B cell (primary cell): ENCODE results near the gene SLC6A6. TPM values are rescaled to one million over a fixed set of nuclear protein-coding genes. Genes with fewer than 3 reads are reported as not detected.

Experiments used
- ATAC-seq: fragments of 200-7000 bp; cut with Tn5 transposase; one replicate; pipeline ENCODE4 v1.10.0; 2021; ENCODE audit warnings: low read depth, mild to moderate bottlenecking, moderate number of reproducible peaks, moderate library complexity
- CTCF ChIA-PET: fragments of 350-600 bp; sonication (Branson Sonifier 250); formaldehyde crosslinking; loops from one replicate; lab custom pipeline; 2021; ENCODE audit warnings: antibody characterized with exemption, inconsistent platforms; lab: Charles Lee
- POLR2A ChIA-PET: fragments of 350-600 bp; sonication (Branson Sonifier 250); formaldehyde crosslinking; loops from one replicate; lab custom pipeline; 2021; ENCODE audit warnings: antibody characterized with exemption; lab: Charles Lee
- DNase-seq: peaks from one replicate; pipeline ENCODE4 v3.0.0; 2013
- H2AFZ ChIP-seq: 2 replicates; pipeline ENCODE4 v1.6.1; 2012; ENCODE audit warnings: mild to moderate bottlenecking, low read depth, low read length; ENCODE audit not compliant: insufficient read depth, poor library complexity, severe bottlenecking
- H3K27ac ChIP-seq, 2 donors: 1 replicate in 1 of 2; 2 replicates in 1 of 2; pipeline ENCODE4 v1.5.1; 2012 to 2013; ENCODE audit warnings: low read length in 2 of 2, mild to moderate bottlenecking in 2 of 2, moderate library complexity in 1 of 2
- H3K27me3 ChIP-seq, 4 experiments: fragments of 200-600 bp in 1 of 4; sonication (generic) in 1 of 4; replicated peaks in 1 of 4; 1 replicate in 2 of 4; 2 replicates in 2 of 4; pipeline versions ENCODE4 v1.6.1 to v1.7.0; 2013 to 2016; ENCODE audit warnings: low read length in 3 of 4, mild to moderate bottlenecking in 2 of 4, mixed read lengths in 1 of 4, moderate library complexity in 1 of 4; ENCODE audit not compliant: insufficient read depth in 4 of 4, control insufficient read depth in 3 of 4; ENCODE audit errors: control extremely low read depth in 1 of 4
- H3K36me3 ChIP-seq, 2 experiments: replicated peaks in 1 of 2; 1 replicate in 1 of 2; 2 replicates in 1 of 2; pipeline versions ENCODE4 v1.6.1 to v1.7.1; 2013; ENCODE audit warnings: low read length in 1 of 2; ENCODE audit not compliant: insufficient read depth in 2 of 2, control insufficient read depth in 1 of 2; ENCODE audit errors: control extremely low read depth in 1 of 2, extremely low read depth in 1 of 2
- H3K4me1 ChIP-seq, 2 donors: fragments of 200-600 bp in 1 of 2; sonication (generic) in 1 of 2; 1 replicate in 1 of 2; 2 replicates in 1 of 2; pipeline versions ENCODE4 v1.5.1 to v1.6.1; 2013 to 2017; ENCODE audit warnings: low read length in 2 of 2; ENCODE audit not compliant: control insufficient read depth in 2 of 2, insufficient read depth in 2 of 2
- H3K4me2 ChIP-seq: replicated peaks from 2 replicates; pipeline ENCODE3; 2012; ENCODE audit warnings: mild to moderate bottlenecking, low read depth, low read length; ENCODE audit not compliant: poor library complexity, severe bottlenecking
- H3K4me3 ChIP-seq, 5 experiments: fragments of 200-600 bp in 1 of 5; sonication (generic) in 1 of 5; 1 replicate in 3 of 5; 2 replicates in 2 of 5; pipeline versions ENCODE4 v1.5.1 to v1.7.0; 2011 to 2016; ENCODE audit warnings: low read length in 4 of 5, mild to moderate bottlenecking in 4 of 5, low read depth in 2 of 5, control low read depth in 1 of 5, moderate library complexity in 1 of 5; ENCODE audit not compliant: insufficient read depth in 1 of 5; ENCODE audit errors: control extremely low read depth in 1 of 5, extremely low read depth in 1 of 5
- H3K79me2 ChIP-seq: fragments of 200-600 bp; sonication (generic); one replicate; pipeline ENCODE4 v1.6.0; 2016; ENCODE audit warnings: low read length; ENCODE audit not compliant: control insufficient read depth, insufficient read depth
- H3K9ac ChIP-seq: fragments of 200-600 bp; sonication (generic); 2 replicates; pipeline ENCODE4 v1.6.1; 2017; ENCODE audit warnings: mild to moderate bottlenecking, low read length, moderate library complexity
- H3K9me3 ChIP-seq, 3 donors: one replicate each; pipeline versions ENCODE4 v1.6.1 to v1.7.1; 2013; ENCODE audit warnings: low read length in 2 of 3; ENCODE audit not compliant: control insufficient read depth in 2 of 3, insufficient read depth in 1 of 3; ENCODE audit errors: control extremely low read depth in 1 of 3
- H4K20me1 ChIP-seq: 2 replicates; pipeline ENCODE4 v1.6.0; 2012; ENCODE audit warnings: mild to moderate bottlenecking, low read length; ENCODE audit not compliant: insufficient read depth, control insufficient read depth, poor library complexity, severe bottlenecking
- H3K27ac Mint-ChIP-seq: one replicate; pipeline ENCODE4 v1.8.0; 2021; ENCODE audit warnings: mixed read lengths
- H3K27me3 Mint-ChIP-seq: one replicate; pipeline ENCODE4 v1.8.0; 2021; ENCODE audit warnings: mixed read lengths
- H3K4me1 Mint-ChIP-seq: one replicate; pipeline ENCODE4 v1.8.0; 2021; ENCODE audit warnings: mixed read lengths
- H3K4me3 Mint-ChIP-seq: one replicate; pipeline ENCODE4 v1.8.0; 2021; ENCODE audit warnings: mixed read lengths
- H3K9me3 Mint-ChIP-seq: one replicate; pipeline ENCODE4 v1.8.0; 2022; ENCODE audit warnings: mixed read lengths; ENCODE audit not compliant: insufficient read depth
- CTCF ChIP-seq: fragments of 200-600 bp; IDR thresholded peaks from one replicate; pipeline ENCODE4 v1.8.0; 2022; ENCODE audit warnings: antibody characterized with exemption, mild to moderate bottlenecking
- EZH2 ChIP-seq: IDR thresholded peaks from 2 replicates; pipeline ENCODE4 v1.6.1; 2012; ENCODE audit warnings: borderline replicate concordance, low read depth, mild to moderate bottlenecking, moderate library complexity, low read length; ENCODE audit not compliant: insufficient read depth, poor library complexity, severe bottlenecking
- WGBS: methylation state at CpG from one replicate; pipeline ENCODE4 v1.1.5; 2013; ENCODE audit warnings: missing lambda C conversion rate; ENCODE audit not compliant: insufficient coverage; 5-methylcytosine and 5-hydroxymethylcytosine counted together
- intact Hi-C: fragments of 100-400 bp; cut with micrococcal nuclease; formaldehyde crosslinking; loops from one replicate; pipeline ENCODE4 v1.10.0; 2022
- polyA plus RNA-seq: library from polyadenylated mRNA; depleted of rRNA; stranded (reverse); fragments of >200 nt; gene quantifications from 2 replicates; pipeline ENCODE4 v1.2.3, GENCODE V29; 2012
- total RNA-seq, 2 donors: library from RNA; stranded (reverse); fragments of 120-200 nt in 1 of 2; gene quantifications; 1 replicate in 1 of 2; 2 replicates in 1 of 2; pipeline versions ENCODE4 v1.2.3 to v1.2.4, GENCODE V29; 2013 to 2022

SLC6A6 gene
- total and polyA plus RNA-seq, 2 donors (not counting 1 experiment from before 2014, with no cell fraction given) = 34.2 to 48.7 TPM

- Histone ChIP-seq H2AFZ (no peak overlapping the region), H3K4me2 (no peak overlapping the region), H3K27me3 (peaks cover 0 to 4% (median 0%) of the 10 kb centered on the region in 4 experiments), H4K20me1 (no peaks in the 10 kb centered on the region), H3K4me3 (no peak overlapping the region), H3K79me2 (no peaks in the 10 kb centered on the region), H3K9ac (no peak overlapping the region), H3K9me3 (peaks cover 0 to 18% (median 9%) of the 10 kb centered on the region in 3 donors), H3K27ac (no peak overlapping the region), H3K4me1 (no peaks in the 10 kb centered on the region), H3K36me3 (no peaks in the 10 kb centered on the region)
- Mint-ChIP-seq H3K4me3 (no peak overlapping the region), H3K4me1 (no peaks in the 10 kb centered on the region), H3K27ac (no peak overlapping the region), H3K9me3 (peaks cover 6% of the 10 kb centered on the region), H3K27me3 (peaks cover 9% of the 10 kb centered on the region)
- ATAC-seq (no peak), DNase-seq (no peak)
- intact Hi-C loops = no loop called here
- ChIA-PET POLR2A (no interaction called here), CTCF (no interaction called here)
- TF ChIP-seq EZH2 (no peak), CTCF (no peak)
- WGBS = 91% methylated on average over 20 of the region's 20 CpGs
Measured at GRCh38 chr3:14503706-14504065, 101.3 kb downstream of the SLC6A6 start.

GRCh38 chr3:14505001-14505802 is 102.8 kb downstream of the SLC6A6 start:
- TF ChIP-seq EZH2 (no peak), CTCF (no peak)
- DNase-seq = no peak
- no peak overlapping the region for H3K4me3 Mint-ChIP-seq
- H3K27me3 Mint-ChIP-seq = peaks cover 9% of the 10 kb centered on the region
- H3K4me1 ChIP-seq = peaks cover 0 to 4% of the 10 kb centered on the region in 2 donors
- CTCF ChIA-PET = no interaction called here
- H4K20me1 ChIP-seq = no peaks in the 10 kb centered on the region
- H3K9me3 ChIP-seq = peaks cover 0 to 18% (median 9%) of the 10 kb centered on the region in 3 donors
- intact Hi-C loops = no loop called here
- POLR2A ChIA-PET = no interaction called here
- no peak overlapping the region for H3K4me3 ChIP-seq
- no peaks in the 10 kb centered on the region for H3K79me2 ChIP-seq
- H3K27ac Mint-ChIP-seq = no peak overlapping the region
- H3K9ac ChIP-seq = no peak overlapping the region
- H3K4me1 Mint-ChIP-seq = peaks cover 2% of the 10 kb centered on the region
- no peak for ATAC-seq
- H3K9me3 Mint-ChIP-seq = peaks cover 4% of the 10 kb centered on the region
- 88% methylated on average over 18 of the region's 22 CpGs for WGBS
- no peak overlapping the region for H3K27ac ChIP-seq
- no peaks in the 10 kb centered on the region for H3K36me3 ChIP-seq
- H2AFZ ChIP-seq = no peak overlapping the region
- peaks cover 0 to 4% (median 0%) of the 10 kb centered on the region in 4 experiments for H3K27me3 ChIP-seq
- no peak overlapping the region for H3K4me2 ChIP-seq
